ENCODE data around the gene KIFAP3.

DNA sequence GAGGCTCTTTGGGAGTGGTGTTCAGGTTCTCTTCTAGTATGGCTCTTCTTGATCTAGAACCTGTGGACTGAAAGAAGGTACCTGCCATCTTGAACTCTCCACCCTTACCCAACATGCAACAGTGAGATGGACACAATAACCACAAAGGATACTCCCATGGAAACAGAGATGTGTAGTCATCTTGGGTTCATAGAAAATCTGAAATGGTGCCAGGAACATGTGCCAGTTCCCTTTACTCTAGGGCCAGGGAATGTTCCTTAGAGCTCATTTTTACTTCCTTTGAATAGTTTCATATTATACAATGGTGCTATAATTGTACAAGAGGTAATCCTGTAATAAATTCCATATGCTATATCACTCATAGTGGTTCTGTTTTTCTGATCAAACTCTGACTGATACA lies 167.6 kb downstream of the KIFAP3 start:
- TF ChIP-seq SUZ12 (IDR thresholded peaks at IDR 0.05; ENCODE audit: extremely low read depth, insufficient read depth, insufficient read length) (no peak), YY1 (IDR thresholded peaks at IDR 0.05; ENCODE audit: insufficient read depth, insufficient read length) (no peak), ZNF274 (IDR thresholded peaks at IDR 0.05; ENCODE audit: low read depth, low read length) (no peak)

All from NT2/D1 (cell line).